Endothelial cell of umbilical vein (primary cell): Measurements from ENCODE around the gene NOX5. TPM values are rescaled to one million over a fixed set of nuclear protein-coding genes. Genes with fewer than 3 reads are reported as not detected.

ENCODE experiments used
- BruUV-seq: library from RNA; stranded (reverse); fragments of 400-500 nt; replicated peaks from 2 replicates; lab custom pipeline; 2021; lab: Mats Ljungman, UMichigan
- CTCF ChIA-PET: fragments of 300-600, 350-600 bp; sonication (Branson Sonifier 250); formaldehyde crosslinking; loops from one replicate; lab custom pipeline; 2021; ENCODE audit warnings: antibody characterized with exemption, inconsistent platforms; lab: Charles Lee
- POLR2A ChIA-PET: fragments of 300-600, 350-600 bp; sonication (Branson Sonifier 250); formaldehyde crosslinking; loops from one replicate; lab custom pipeline; 2021; ENCODE audit warnings: antibody characterized with exemption, inconsistent platforms; lab: Charles Lee
- DNase-seq: peaks from one replicate; pipeline ENCODE4 v3.0.0-alpha.2; 2011; ENCODE audit warnings: low read depth, low spot score
- FAIRE-seq: peaks from 2 replicates; lab custom pipeline; 2011; peaks lifted over from hg19 to GRCh38; lab: Jason Lieb, UNC
- H2AFZ ChIP-seq: 2 replicates; pipeline ENCODE4 v1.6.0; 2012; ENCODE audit warnings: low read depth, low read length, control low read depth, inconsistent platforms
- H3K27ac ChIP-seq: 2 replicates; pipeline ENCODE4 v1.5.1; 2011; ENCODE audit warnings: low read depth, mild to moderate bottlenecking, control low read depth, low read length, moderate library complexity; ENCODE audit not compliant: insufficient read depth
- H3K27me3 ChIP-seq, 2 experiments: 2 replicates each; pipeline versions ENCODE4 v1.6.0 to v1.6.1; 2011; ENCODE audit warnings: low read length in 2 of 2, mixed read lengths in 1 of 2; ENCODE audit not compliant: control insufficient read depth in 2 of 2, insufficient read depth in 2 of 2
- H3K36me3 ChIP-seq, 2 experiments: 2 replicates in 1 of 2; 3 replicates in 1 of 2; pipeline ENCODE4 v1.5.1; 2011; ENCODE audit warnings: low read length in 2 of 2, mild to moderate bottlenecking in 1 of 2, moderate library complexity in 1 of 2; ENCODE audit not compliant: control insufficient read depth in 2 of 2, insufficient read depth in 2 of 2; ENCODE audit errors: extremely low read depth in 1 of 2
- H3K4me1 ChIP-seq: 3 replicates; pipeline ENCODE4 v1.5.1; 2011; ENCODE audit warnings: mild to moderate bottlenecking, low read length; ENCODE audit not compliant: control insufficient read depth, insufficient read depth; ENCODE audit errors: extremely low read depth
- H3K4me2 ChIP-seq: 2 replicates; pipeline ENCODE4 v1.6.1; 2011; ENCODE audit warnings: low read length, control low read depth, mixed read lengths; ENCODE audit not compliant: insufficient read depth
- H3K4me3 ChIP-seq, 3 experiments: fragments of 200-600 bp in 1 of 3; sonication (generic), shearing (Covaris generic) in 1 of 3; replicated peaks in 1 of 3; 2 replicates each; pipeline ENCODE4 v1.5.1; 2011 to 2016; ENCODE audit warnings: control low read depth in 3 of 3, low read length in 3 of 3, mild to moderate bottlenecking in 2 of 3, inconsistent platforms in 1 of 3, low read depth in 1 of 3, moderate library complexity in 1 of 3; ENCODE audit not compliant: insufficient read depth in 1 of 3
- H3K79me2 ChIP-seq: 2 replicates; pipeline ENCODE4 v1.6.0; 2012; ENCODE audit warnings: low read length, inconsistent platforms; ENCODE audit not compliant: control insufficient read depth, insufficient read depth
- H3K9ac ChIP-seq: replicated peaks from 2 replicates; pipeline ENCODE3; 2011; ENCODE audit warnings: low read length, control low read depth; ENCODE audit not compliant: insufficient read depth; ENCODE audit errors: extremely low read depth
- H3K9me1 ChIP-seq: replicated peaks from 3 replicates; pipeline ENCODE4 v1.6.0; 2011; ENCODE audit warnings: mild to moderate bottlenecking, low read length; ENCODE audit not compliant: control insufficient read depth, insufficient read depth; ENCODE audit errors: extremely low read depth
- H3K9me3 ChIP-seq: replicated peaks from 2 replicates; pipeline ENCODE4 v1.5.1; 2012; ENCODE audit warnings: low read length, inconsistent platforms; ENCODE audit not compliant: control insufficient read depth, insufficient read depth
- H4K20me1 ChIP-seq: replicated peaks from 2 replicates; pipeline ENCODE3; 2011; ENCODE audit warnings: mild to moderate bottlenecking, low read length; ENCODE audit not compliant: control insufficient read depth, insufficient read depth; ENCODE audit errors: extremely low read depth
- CTCF ChIP-seq, 2 donors: IDR thresholded peaks; 1 replicate in 1 of 2; 2 replicates in 1 of 2; pipeline ENCODE4 v1.5.1; 2011; ENCODE audit warnings: low read length in 2 of 2, mild to moderate bottlenecking in 2 of 2, moderate library complexity in 2 of 2, control low read depth in 1 of 2, inconsistent platforms in 1 of 2, low read depth in 1 of 2; ENCODE audit not compliant: insufficient read depth in 1 of 2; ENCODE audit errors: extremely low read depth in 1 of 2
- EZH2 ChIP-seq: IDR thresholded peaks from 2 replicates; pipeline ENCODE4 v1.6.1; 2012; ENCODE audit warnings: borderline replicate concordance, low read depth, mild to moderate bottlenecking, moderate library complexity, low read length, inconsistent platforms; ENCODE audit not compliant: severe bottlenecking
- FOS ChIP-seq: IDR thresholded peaks from 2 replicates; pipeline ENCODE4 v1.6.1; 2011; ENCODE audit warnings: mild to moderate bottlenecking, low read length, moderate library complexity, borderline replicate concordance; ENCODE audit not compliant: insufficient read depth
- GATA2 ChIP-seq: IDR thresholded peaks from 2 replicates; pipeline ENCODE4 v1.7.0; 2011; ENCODE audit warnings: low read depth, mild to moderate bottlenecking, moderate library complexity, mixed read lengths, low read length; ENCODE audit not compliant: insufficient read length, insufficient read depth
- JUN ChIP-seq: IDR thresholded peaks from 2 replicates; pipeline ENCODE4 v1.6.1; 2011; ENCODE audit warnings: borderline replicate concordance, low read depth; ENCODE audit not compliant: insufficient read length, insufficient read depth
- MAX ChIP-seq: IDR thresholded peaks from 2 replicates; pipeline ENCODE4 v1.6.1; 2011; ENCODE audit not compliant: insufficient read depth, insufficient read length
- MYC ChIP-seq: IDR thresholded peaks from one replicate; pipeline ENCODE4 v1.6.1; 2011; ENCODE audit warnings: mild to moderate bottlenecking, low read depth, low read length
- POLR2A ChIP-seq: IDR thresholded peaks from 2 replicates; pipeline ENCODE4 v1.6.1; 2012; ENCODE audit warnings: low read depth, mild to moderate bottlenecking, control low read depth, low read length
- POLR2AphosphoS5 ChIP-seq: IDR thresholded peaks from 2 replicates; pipeline ENCODE4 v1.6.1; 2012; ENCODE audit warnings: low read depth, mild to moderate bottlenecking, control low read depth, low read length, moderate library complexity; ENCODE audit not compliant: insufficient read depth
- dilution Hi-C: fragments of 300-500 bp; cut with MboI; formaldehyde crosslinking; loops from one replicate; pipeline ENCODE4 v1.15.0; 2019; ENCODE audit warnings: low sequenced_read_pairs; ENCODE audit not compliant: extremely low pct_ligation_motif_present
- intact Hi-C: fragments of 100-400 bp; cut with micrococcal nuclease; formaldehyde crosslinking; loops from one replicate; pipeline ENCODE4 v1.10.0; 2022
- polyA plus RNA-seq, 4 experiments: library from polyadenylated mRNA; depleted of rRNA in 3 of 4; stranded (reverse) in 3 of 4; unstranded in 1 of 4; fragments of >200 nt; gene quantifications; 2 replicates each; pipeline versions ENCODE4 v1.2.1 to v1.2.3, GENCODE V29; 2011 to 2012; ENCODE audit warnings: missing spikeins in 1 of 4
- total RNA-seq: library from RNA; stranded (reverse); gene quantifications from 2 replicates; pipeline ENCODE4 v1.2.3, GENCODE V29; 2021

The NOX5 gene
- total and polyA plus RNA-seq, 2 donors (not counting 3 experiments of a cell fraction or from before 2014, with no cell fraction given), result 0.08 TPM; not detected in 1

GRCh38 chr15:69071260-69071659, 56.8 kb downstream of the NOX5 start:
- intact Hi-C loops, result no loop called here
- BruUV-seq, result no TSS peak

GRCh38 chr15:69072906-69073305, 58.4 kb downstream of the NOX5 start:
- H4K20me1 ChIP-seq, result no peaks in the 10 kb centered on the region
- intact Hi-C loops (no loop called here), dilution Hi-C loops (no loop called here)
- peaks cover 6% of the 10 kb centered on the region for H3K4me1 ChIP-seq
- ChIA-PET CTCF (interaction anchor here (0.7 to 1.6 kb wide), 2 partner anchors 9 to 157 kb away, joined by 3 read pairs; no protein-coding TSS in a partner anchor), POLR2A (no interaction called here)
- H3K4me2 ChIP-seq, result no peak overlapping the region
- no peak overlapping the region for H2AFZ ChIP-seq
- H3K27me3 ChIP-seq, result no peaks in the 10 kb centered on the region
- H3K79me2 ChIP-seq, result no peaks in the 10 kb centered on the region
- H3K9me3 ChIP-seq, result no peaks in the 10 kb centered on the region
- H3K27ac ChIP-seq, result no peak overlapping the region
- no peaks in the 10 kb centered on the region for H3K9me1 ChIP-seq
- BruUV-seq, result no TSS peak
- H3K36me3 ChIP-seq, result no peaks in the 10 kb centered on the region
- FAIRE-seq (no peak), DNase-seq (no peak)
- no peak overlapping the region for H3K4me3 ChIP-seq
- no peak overlapping the region for H3K9ac ChIP-seq
- TF ChIP-seq POLR2A (no peak), JUN (no peak), CTCF (IDR thresholded peaks at IDR 0.05; ENCODE audit: extremely low read depth in 1 of 2, insufficient read depth in 1 of 2, low read depth in 1 of 2, low read length in 2 of 2) (no peak), MYC (no peak), GATA2 (no peak), MAX (no peak), FOS (no peak)

More at GRCh38 chr15:69071260-69071659, 56.8 kb downstream of the NOX5 start:
- no peaks in the 10 kb centered on the region for H3K36me3 ChIP-seq
- H3K27me3 ChIP-seq, result no peaks in the 10 kb centered on the region
- no peak overlapping the region for H3K27ac ChIP-seq
- H3K9me3 ChIP-seq, result no peaks in the 10 kb centered on the region
- DNase-seq, result no peak
- TF ChIP-seq MAX (no peak), JUN (no peak), POLR2AphosphoS5 (no peak), EZH2 (no peak)
- POLR2A ChIA-PET, result no interaction called here
- H3K9me1 ChIP-seq, result no peaks in the 10 kb centered on the region
- dilution Hi-C loops, result no loop called here
- no peak overlapping the region for H3K9ac ChIP-seq
- no peak overlapping the region for H2AFZ ChIP-seq
- CTCF ChIA-PET, result no interaction called here
- no peaks in the 10 kb centered on the region for H3K79me2 ChIP-seq
- H3K4me3 ChIP-seq, result no peak overlapping the region
- no peak overlapping the region for H3K4me2 ChIP-seq
- no peak for FAIRE-seq
- no peaks in the 10 kb centered on the region for H4K20me1 ChIP-seq
- peaks cover 6% of the 10 kb centered on the region for H3K4me1 ChIP-seq
